GM18505 (cell line): ENCODE results near the gene CFAP299.

Experiments
- ATAC-seq: cut with Tn5 transposase; IDR thresholded peaks from one replicate; pipeline ENCODE4 v1.9.1; 2021; ENCODE audit not compliant: unreplicated experiment
- POLR2A ChIP-seq: IDR thresholded peaks from 4 replicates; pipeline ENCODE4 v1.6.1; 2011; ENCODE audit warnings: borderline replicate concordance; ENCODE audit not compliant: insufficient read depth, insufficient read length; ENCODE audit errors: extremely low read depth

The CFAP299 gene

GRCh38 chr4:80388284-80388607, 52.7 kb downstream of the CFAP299 start:
- TF ChIP-seq POLR2A, result no peak
- no peak for ATAC-seq

- TF ChIP-seq POLR2A, result no peak
- ATAC-seq, result no peak
Measured at GRCh38 chr4:80390178-80390577, 54.6 kb downstream of the CFAP299 start.

- peak; percentile 80 for ATAC-seq
- TF ChIP-seq POLR2A, result no peak
Measured at GRCh38 chr4:80393246-80393969, 57.9 kb downstream of the CFAP299 start.

- no peak for TF ChIP-seq POLR2A
- ATAC-seq, result peak; percentile 22
Measured at GRCh38 chr4:80393970-80394250, 58.4 kb downstream of the CFAP299 start.

GRCh38 chr4:80407246-80407645, 71.7 kb downstream of the CFAP299 start:
- no peak for TF ChIP-seq POLR2A

GRCh38 chr4:80409809-80410208, 74.3 kb downstream of the CFAP299 start:
- no peak for TF ChIP-seq POLR2A
- no peak for ATAC-seq

More at GRCh38 chr4:80407246-80407645, 71.7 kb downstream of the CFAP299 start:
- ATAC-seq, result no peak

GRCh38 chr4:80412322-80412721, 76.8 kb downstream of the CFAP299 start:
- no peak for ATAC-seq
- no peak for TF ChIP-seq POLR2A

GRCh38 chr4:80413086-80413485, 77.6 kb downstream of the CFAP299 start:
- ATAC-seq, result no peak

GRCh38 chr4:80417019-80417418, 81.5 kb downstream of the CFAP299 start:
- ATAC-seq, result no peak
- no peak for TF ChIP-seq POLR2A

More at GRCh38 chr4:80413086-80413485, 77.6 kb downstream of the CFAP299 start:
- TF ChIP-seq POLR2A, result no peak

GRCh38 chr4:80419946-80420345, 84.4 kb downstream of the CFAP299 start:
- TF ChIP-seq POLR2A, result no peak
- ATAC-seq, result no peak

- no peak for TF ChIP-seq POLR2A
- no peak for ATAC-seq
Measured at GRCh38 chr4:80420638-80421037, 85.1 kb downstream of the CFAP299 start.

GRCh38 chr4:80422727-80423404, 87.3 kb downstream of the CFAP299 start:
- ATAC-seq, result no peak
- no peak for TF ChIP-seq POLR2A

GRCh38 chr4:80423553-80424224, 88.2 kb downstream of the CFAP299 start:
- no peak for TF ChIP-seq POLR2A
- ATAC-seq, result no peak

- no peak for ATAC-seq
- TF ChIP-seq POLR2A, result no peak
Measured at GRCh38 chr4:80424225-80424581, 88.7 kb downstream of the CFAP299 start.
